Measurements from ENCODE around the gene LNPEP. TPM values are rescaled to one million over a fixed set of nuclear protein-coding genes. Genes with fewer than 3 reads are reported as not detected.

Gene LNPEP
- total RNA-seq, 6 donors from 2014 or later, result 28.9 to 67.2 (median 42.7) TPM

DNA sequence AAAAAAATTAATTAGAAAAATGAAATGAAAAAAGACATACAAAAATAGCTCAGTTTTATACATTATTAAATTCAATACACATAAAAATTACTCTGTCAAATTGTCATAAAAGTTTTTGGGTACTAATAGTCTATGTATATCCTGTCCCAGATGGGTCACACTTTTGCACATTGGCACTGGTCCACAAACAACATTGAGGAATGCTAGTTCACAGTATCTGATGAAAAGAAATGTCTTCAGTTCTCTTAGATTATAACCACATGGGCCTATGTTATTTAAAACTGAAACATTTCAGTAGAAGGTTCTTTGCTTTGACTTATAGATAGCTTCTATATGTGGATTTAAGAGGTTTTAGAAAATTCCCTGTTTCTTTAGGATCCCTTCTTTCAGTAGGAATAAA is 39.8 kb downstream of the LNPEP start:
- peaks cover 0 to 3% (median 0%) of the 10 kb centered on the region in 4 donors for H3K4me1 ChIP-seq
- TF ChIP-seq EP300 (IDR thresholded peaks at IDR 0.05) (no peak), POLR2A (IDR thresholded peaks at IDR 0.05) (no peak), POLR2AphosphoS5 (IDR thresholded peaks at IDR 0.05) (no peak)
- TF ChIP-seq, protein P1, sequence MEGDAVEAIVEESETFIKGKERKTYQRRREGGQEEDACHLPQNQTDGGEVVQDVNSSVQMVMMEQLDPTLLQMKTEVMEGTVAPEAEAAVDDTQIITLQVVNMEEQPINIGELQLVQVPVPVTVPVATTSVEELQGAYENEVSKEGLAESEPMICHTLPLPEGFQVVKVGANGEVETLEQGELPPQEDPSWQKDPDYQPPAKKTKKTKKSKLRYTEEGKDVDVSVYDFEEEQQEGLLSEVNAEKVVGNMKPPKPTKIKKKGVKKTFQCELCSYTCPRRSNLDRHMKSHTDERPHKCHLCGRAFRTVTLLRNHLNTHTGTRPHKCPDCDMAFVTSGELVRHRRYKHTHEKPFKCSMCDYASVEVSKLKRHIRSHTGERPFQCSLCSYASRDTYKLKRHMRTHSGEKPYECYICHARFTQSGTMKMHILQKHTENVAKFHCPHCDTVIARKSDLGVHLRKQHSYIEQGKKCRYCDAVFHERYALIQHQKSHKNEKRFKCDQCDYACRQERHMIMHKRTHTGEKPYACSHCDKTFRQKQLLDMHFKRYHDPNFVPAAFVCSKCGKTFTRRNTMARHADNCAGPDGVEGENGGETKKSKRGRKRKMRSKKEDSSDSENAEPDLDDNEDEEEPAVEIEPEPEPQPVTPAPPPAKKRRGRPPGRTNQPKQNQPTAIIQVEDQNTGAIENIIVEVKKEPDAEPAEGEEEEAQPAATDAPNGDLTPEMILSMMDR (IDR thresholded peaks at IDR 0.05), result no peak
- no peaks in the 10 kb centered on the region for H3K9me3 ChIP-seq
- ATAC-seq (ENCODE audit: low FRiP score in 2 of 2) (no peak), DNase-seq (no peak)
- no peak overlapping the region for H3K4me3 ChIP-seq
- no peak overlapping the region for H3K27ac ChIP-seq
- H3K36me3 ChIP-seq, result peaks cover 0 to 16% (median 8%) of the 10 kb centered on the region in 4 donors
- H3K27me3 ChIP-seq, result no peaks in the 10 kb centered on the region

DNA sequence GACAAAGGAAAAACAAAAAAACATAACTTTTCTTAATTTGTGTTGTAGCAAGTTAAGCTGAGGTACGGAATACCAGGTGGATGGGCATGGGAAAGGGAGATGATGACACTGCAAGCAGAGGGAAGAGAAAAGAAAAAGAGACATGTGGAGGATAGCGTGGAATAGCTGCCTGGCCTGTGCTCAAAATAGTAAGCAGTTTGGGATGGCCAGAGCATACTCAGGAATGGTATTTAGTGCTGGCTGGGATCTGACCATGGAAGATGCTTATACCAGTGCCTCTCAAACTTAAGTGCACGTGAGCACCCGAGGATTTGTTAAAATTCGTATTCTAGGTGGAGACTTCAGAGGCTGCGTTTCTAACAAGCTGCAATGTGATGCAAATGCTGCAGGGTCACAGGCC is 41.3 kb downstream of the LNPEP start:
- H3K9me3 ChIP-seq, result no peaks in the 10 kb centered on the region
- no peak overlapping the region for H3K27ac ChIP-seq
- no peak overlapping the region for H3K4me3 ChIP-seq
- no peak for DNase-seq
- H3K4me1 ChIP-seq, result peaks cover 0 to 1% (median 0%) of the 10 kb centered on the region in 4 donors
- H3K27me3 ChIP-seq, result no peaks in the 10 kb centered on the region
- no peak for ATAC-seq (ENCODE audit: low FRiP score in 2 of 2)
- 78 to 86% methylated on average over 6 of the region's 6 CpGs for WGBS, 2 donors
- peaks cover 0 to 23% (median 8%) of the 10 kb centered on the region in 4 donors for H3K36me3 ChIP-seq
- TF ChIP-seq POLR2A (IDR thresholded peaks at IDR 0.05) (no peak), EP300 (IDR thresholded peaks at IDR 0.05) (no peak), POLR2AphosphoS5 (IDR thresholded peaks at IDR 0.05) (no peak)
- TF ChIP-seq, protein P1 (IDR thresholded peaks at IDR 0.05), result no peak

DNA sequence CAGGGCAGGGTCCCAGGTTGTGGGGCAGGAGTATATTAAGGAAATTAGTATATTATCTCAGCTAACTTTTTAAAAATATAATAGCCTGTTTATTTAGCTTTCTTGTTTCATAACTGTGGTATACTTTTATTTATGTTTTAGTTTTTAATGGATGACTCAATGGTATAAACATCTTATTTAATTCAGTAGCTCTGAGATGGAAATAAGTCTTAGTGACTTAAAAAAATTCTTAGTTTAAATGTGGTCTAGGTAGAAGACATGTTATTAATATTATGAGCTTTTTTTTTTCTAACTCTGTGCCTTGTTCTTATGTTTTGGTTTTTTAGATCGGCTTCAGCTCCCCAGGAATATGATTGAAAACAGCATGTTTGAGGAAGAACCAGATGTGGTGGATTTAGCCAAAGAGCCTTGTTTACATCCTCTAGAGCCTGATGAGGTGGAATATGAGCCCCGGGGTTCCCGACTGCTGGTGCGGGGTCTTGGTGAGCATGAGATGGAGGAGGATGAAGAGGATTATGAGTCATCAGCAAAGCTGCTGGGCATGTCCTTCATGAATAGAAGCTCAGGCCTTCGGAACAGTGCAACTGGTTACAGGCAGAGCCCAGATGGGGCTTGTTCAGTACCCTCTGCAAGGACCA is 43.1 kb downstream of the LNPEP start:
- Histone ChIP-seq H3K27ac (no peak overlapping the region), H3K27me3 (no peaks in the 10 kb centered on the region), H3K36me3 (peaks cover 0 to 23% (median 8%) of the 10 kb centered on the region in 4 donors), H3K9me3 (no peaks in the 10 kb centered on the region), H3K4me1 (no peaks in the 10 kb centered on the region), H3K4me3 (no peak overlapping the region)
- DNase-seq (no peak), ATAC-seq (ENCODE audit: low FRiP score in 2 of 2) (no peak)
- TF ChIP-seq POLR2AphosphoS5 (IDR thresholded peaks at IDR 0.05) (no peak), EP300 (IDR thresholded peaks at IDR 0.05) (no peak), POLR2A (IDR thresholded peaks at IDR 0.05) (no peak)
- TF ChIP-seq, protein P1 (IDR thresholded peaks at IDR 0.05), result no peak
- WGBS, 2 donors, result 89 to 97% methylated on average over 5 of the region's 5 CpGs

DNA sequence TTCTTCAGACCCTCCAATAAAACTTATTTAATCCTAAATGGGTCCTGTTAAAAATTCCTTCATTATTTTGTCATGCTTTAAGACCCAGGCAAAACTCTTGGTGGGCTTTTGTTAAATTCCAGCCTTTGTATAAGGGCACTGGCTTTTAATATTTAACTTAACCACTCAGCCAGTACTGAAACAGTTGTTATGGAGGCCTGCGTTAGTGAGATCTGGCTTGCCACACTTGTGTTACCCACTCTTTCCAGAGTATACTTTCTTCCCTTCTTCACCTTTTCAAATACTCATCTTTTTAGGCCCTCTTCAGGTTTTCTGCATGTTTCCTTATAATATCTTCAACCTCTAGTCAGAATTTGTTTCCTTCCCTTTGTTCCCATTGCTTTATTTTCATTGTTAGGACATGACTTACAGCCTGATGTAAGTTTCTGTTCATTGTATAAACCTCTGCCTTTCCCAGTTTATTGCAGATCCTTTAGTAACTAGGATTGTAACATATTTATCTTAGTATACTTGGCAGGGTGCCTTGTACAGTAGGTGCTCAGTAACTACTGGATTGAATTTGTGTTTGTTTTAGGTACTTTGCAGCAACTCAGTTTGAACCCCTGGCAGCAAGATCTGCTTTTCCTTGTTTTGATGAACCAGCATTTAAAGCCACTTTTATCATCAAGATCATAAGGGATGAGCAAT is 48.8 kb downstream of the LNPEP start:
- WGBS, 2 donors, result 46 to 57% methylated on average over 1 of the region's 1 CpG
- H3K27ac ChIP-seq, result no peak overlapping the region
- DNase-seq (no peak), ATAC-seq (ENCODE audit: low FRiP score in 2 of 2) (no peak)
- H3K4me3 ChIP-seq, result no peak overlapping the region
- no peaks in the 10 kb centered on the region for H3K27me3 ChIP-seq
- H3K9me3 ChIP-seq, result no peaks in the 10 kb centered on the region
- TF ChIP-seq POLR2A (IDR thresholded peaks at IDR 0.05) (no peak), EP300 (IDR thresholded peaks at IDR 0.05) (no peak)
- H3K4me1 ChIP-seq, result peaks cover 0 to 10% (median 0%) of the 10 kb centered on the region in 4 donors
- H3K36me3 ChIP-seq, result peaks cover 0 to 40% (median 5%) of the 10 kb centered on the region in 4 donors

DNA sequence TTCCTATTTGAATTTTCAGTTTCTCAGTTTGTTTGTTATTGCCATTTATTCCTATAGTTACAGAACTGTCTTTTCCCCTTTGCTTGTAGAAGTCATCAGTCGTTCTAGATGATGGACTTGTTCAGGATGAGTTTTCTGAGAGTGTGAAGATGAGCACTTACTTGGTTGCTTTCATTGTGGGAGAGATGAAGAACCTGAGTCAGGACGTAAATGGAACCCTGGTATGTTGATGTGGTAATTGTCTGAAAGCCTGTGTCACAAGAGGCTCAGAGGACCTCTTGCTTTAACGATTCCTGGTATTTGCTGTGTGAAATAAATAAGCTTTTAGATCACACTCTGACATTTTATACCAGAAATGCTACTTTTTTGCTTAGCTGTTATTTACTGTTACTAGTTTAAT is 50.6 kb downstream of the LNPEP start:
- TF ChIP-seq POLR2A (IDR thresholded peaks at IDR 0.05), result no peak
- TF ChIP-seq, protein P1 (IDR thresholded peaks at IDR 0.05), result no peak
- no peak for TF ChIP-seq POLR2AphosphoS5 (IDR thresholded peaks at IDR 0.05)
- no peak for TF ChIP-seq EP300 (IDR thresholded peaks at IDR 0.05)
- Histone ChIP-seq H3K9me3 (no peaks in the 10 kb centered on the region), H3K27me3 (no peaks in the 10 kb centered on the region), H3K4me3 (no peak overlapping the region), H3K4me1 (peaks cover 0 to 10% (median 0%) of the 10 kb centered on the region in 4 donors), H3K27ac (no peak overlapping the region), H3K36me3 (peaks cover 0 to 42% (median 6%) of the 10 kb centered on the region in 4 donors)
- no peak for DNase-seq
- 66 to 82% methylated on average over 3 of the region's 3 CpGs for WGBS, 2 donors
- ATAC-seq (ENCODE audit: low FRiP score in 2 of 2), result no peak
